Breast epithelium (tissue), 4 donors: ENCODE measurements around the gene HDAC7. TPM values are rescaled to one million over a fixed set of nuclear protein-coding genes. Genes with fewer than 3 reads are reported as not detected.
"Not testable (repeated sequence)": the region's sequence is repeated elsewhere in the genome, so short reads cannot be mapped to it uniquely, and the experiment has no call there.

Source experiments
- DNase-seq, 2 donors: peaks; one replicate each; pipeline ENCODE4 v3.0.0-alpha.2; 2019; ENCODE audit warnings: low spot score in 2 of 2
- H3K27ac ChIP-seq, 2 donors: fragments of 200-600 bp; sonication (generic) in 1 of 2; one replicate each; pipeline ENCODE4 v1.5.1; 2016 to 2019; ENCODE audit warnings: mild to moderate bottlenecking in 1 of 2
- H3K27me3 ChIP-seq, 2 donors: fragments of 200-600 bp; sonication (generic) in 1 of 2; one replicate each; pipeline versions ENCODE4 v1.5.1 to v1.6.0; 2017 to 2019; ENCODE audit warnings: control low read depth in 1 of 2, mild to moderate bottlenecking in 1 of 2
- H3K36me3 ChIP-seq: fragments of 200-600 bp; one replicate; pipeline ENCODE4 v1.5.1; 2019
- H3K4me1 ChIP-seq, 2 donors: fragments of 200-600 bp; sonication (generic); one replicate each; pipeline ENCODE4 v1.5.1; 2016 to 2019; ENCODE audit warnings: control low read depth in 1 of 2
- H3K4me3 ChIP-seq, 3 donors: fragments of 200-600 bp; sonication (generic); 1 replicate in 2 of 3; 2 replicates in 1 of 3; pipeline ENCODE4 v1.5.1; 2016 to 2019; ENCODE audit warnings: mild to moderate bottlenecking in 3 of 3, moderate library complexity in 2 of 3
- H3K9me3 ChIP-seq, 2 donors: fragments of 200-600 bp; sonication (generic) in 1 of 2; one replicate each; pipeline ENCODE4 v1.5.1; 2016 to 2019; ENCODE audit warnings: control low read depth in 1 of 2
- POLR2A ChIP-seq: fragments of 450-650 bp; IDR thresholded peaks from one replicate; pipeline ENCODE4 v1.6.1; 2016; ENCODE audit warnings: antibody characterized with exemption, mild to moderate bottlenecking, moderate library complexity
- POLR2AphosphoS5 ChIP-seq, 3 donors: sonication (generic); formaldehyde crosslinking; IDR thresholded peaks; one replicate each; pipeline ENCODE4 v1.6.1; 2017; ENCODE audit warnings: antibody characterized with exemption in 3 of 3
- intact Hi-C: fragments of 100-400 bp; cut with DNase I; formaldehyde crosslinking; loops from one replicate; pipeline ENCODE4 v1.15.1; 2023; ENCODE audit warnings: low total_unique reads
- total RNA-seq, 3 donors: library from RNA; depleted of rRNA; stranded (reverse); fragments of >200 nt; gene quantifications; one replicate each; pipeline ENCODE4 v1.1.0, GENCODE V29; 2016
- TF ChIP-seq, protein P1 (sequence below), 3 donors: fragments of 450-650 bp; IDR thresholded peaks; one replicate each; pipeline ENCODE4 v1.5.1; 2016 to 2017; ENCODE audit warnings: antibody characterized with exemption in 3 of 3, mild to moderate bottlenecking in 3 of 3, moderate library complexity in 3 of 3

Gene HDAC7
- total RNA-seq, 3 donors from 2014 or later: 37.6 to 77.0 (median 44.9) TPM

DNA sequence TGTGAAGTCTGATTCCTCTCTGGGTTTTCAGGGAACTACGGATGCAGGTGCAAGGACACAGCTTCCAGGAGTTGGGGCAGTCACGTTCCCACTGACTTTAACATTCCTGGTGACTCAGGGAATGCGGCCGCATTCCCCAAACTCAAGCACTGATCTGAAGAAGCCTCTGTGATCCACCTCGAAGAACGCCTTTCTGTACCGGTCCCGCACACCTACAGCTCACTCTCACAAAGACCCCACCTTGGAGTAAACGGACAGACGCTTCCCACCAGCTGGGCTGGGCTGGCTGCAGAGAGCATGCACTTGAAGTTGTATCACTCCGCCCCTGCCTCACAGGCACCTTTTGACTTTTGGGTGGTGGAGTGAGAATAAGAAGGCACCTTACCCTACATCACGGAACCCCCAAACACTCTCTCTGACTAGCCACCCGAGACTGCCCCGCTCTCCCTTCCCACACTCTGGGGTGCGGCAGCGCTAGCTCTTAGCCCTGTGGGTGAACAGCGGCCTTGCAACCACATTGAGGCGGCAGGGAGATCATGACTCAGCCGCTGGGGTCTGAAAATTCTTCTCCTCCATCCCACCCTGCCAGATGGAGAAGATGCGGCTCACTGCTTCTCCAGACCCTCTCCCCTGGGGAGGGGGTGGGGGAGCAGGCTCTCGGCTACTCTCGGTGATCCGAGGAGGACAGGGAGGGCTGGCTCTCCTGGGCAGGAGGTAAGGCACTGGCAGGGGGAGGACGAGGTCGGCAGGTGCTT is 23.7 kb upstream of the HDAC7 start:
- DNase-seq: no peak

DNA sequence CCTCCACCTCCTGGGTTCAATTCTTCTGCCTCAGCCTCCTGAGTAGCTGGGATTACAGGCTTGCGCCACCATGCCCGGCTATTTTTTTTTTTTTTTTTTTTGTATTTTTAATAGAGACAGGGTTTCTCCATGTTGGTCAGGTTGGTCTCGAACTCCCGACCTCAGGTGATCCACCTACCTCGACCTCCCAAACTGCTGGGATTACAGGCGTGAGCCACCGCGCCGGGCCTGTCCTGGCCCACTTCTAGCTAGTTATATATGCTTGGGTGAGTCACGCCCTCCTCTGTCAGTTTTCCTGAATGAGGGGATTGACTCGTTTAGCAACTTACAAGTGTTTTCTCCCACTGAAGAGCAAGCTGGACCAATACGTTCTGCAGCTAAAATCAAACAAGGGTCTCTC is 22.8 kb upstream of the HDAC7 start:
- not testable (repeated sequence) for DNase-seq

More for the DNA sequence above, 23.7 kb upstream of the HDAC7 start:
- H3K9me3 ChIP-seq: no peaks in the 10 kb centered on the region
- intact Hi-C loops: no loop called here
- TF ChIP-seq POLR2A (no peak), POLR2AphosphoS5 (IDR thresholded peaks at IDR 0.05) (no peak)
- TF ChIP-seq, protein P1, sequence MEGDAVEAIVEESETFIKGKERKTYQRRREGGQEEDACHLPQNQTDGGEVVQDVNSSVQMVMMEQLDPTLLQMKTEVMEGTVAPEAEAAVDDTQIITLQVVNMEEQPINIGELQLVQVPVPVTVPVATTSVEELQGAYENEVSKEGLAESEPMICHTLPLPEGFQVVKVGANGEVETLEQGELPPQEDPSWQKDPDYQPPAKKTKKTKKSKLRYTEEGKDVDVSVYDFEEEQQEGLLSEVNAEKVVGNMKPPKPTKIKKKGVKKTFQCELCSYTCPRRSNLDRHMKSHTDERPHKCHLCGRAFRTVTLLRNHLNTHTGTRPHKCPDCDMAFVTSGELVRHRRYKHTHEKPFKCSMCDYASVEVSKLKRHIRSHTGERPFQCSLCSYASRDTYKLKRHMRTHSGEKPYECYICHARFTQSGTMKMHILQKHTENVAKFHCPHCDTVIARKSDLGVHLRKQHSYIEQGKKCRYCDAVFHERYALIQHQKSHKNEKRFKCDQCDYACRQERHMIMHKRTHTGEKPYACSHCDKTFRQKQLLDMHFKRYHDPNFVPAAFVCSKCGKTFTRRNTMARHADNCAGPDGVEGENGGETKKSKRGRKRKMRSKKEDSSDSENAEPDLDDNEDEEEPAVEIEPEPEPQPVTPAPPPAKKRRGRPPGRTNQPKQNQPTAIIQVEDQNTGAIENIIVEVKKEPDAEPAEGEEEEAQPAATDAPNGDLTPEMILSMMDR (IDR thresholded peaks at IDR 0.05): no peak
- no peak overlapping the region for H3K27ac ChIP-seq
- no peaks in the 10 kb centered on the region for H3K4me1 ChIP-seq
- no peak overlapping the region for H3K4me3 ChIP-seq
- no peaks in the 10 kb centered on the region for H3K27me3 ChIP-seq
- no peaks in the 10 kb centered on the region for H3K36me3 ChIP-seq

DNA sequence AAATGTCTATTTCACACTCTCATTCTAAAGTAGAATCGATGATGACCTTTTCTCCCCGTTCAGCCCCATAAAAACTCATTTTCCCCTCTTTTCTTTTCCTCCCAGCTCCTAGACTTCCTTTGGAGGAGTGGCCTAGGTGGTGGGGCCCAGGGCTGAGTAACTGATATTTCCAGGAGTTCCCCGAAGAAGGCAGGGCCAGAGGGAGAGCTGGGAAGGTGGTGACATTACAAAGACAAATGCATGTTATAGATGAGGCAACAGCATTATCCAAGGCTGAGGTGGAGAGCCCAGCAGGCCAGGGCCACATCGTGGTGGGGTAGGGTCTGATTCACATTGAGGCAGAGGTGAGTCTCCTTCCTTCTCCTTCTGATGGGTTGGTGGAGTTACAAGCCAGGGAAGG is 22.2 kb upstream of the HDAC7 start:
- DNase-seq: no peak
- TF ChIP-seq POLR2AphosphoS5 (IDR thresholded peaks at IDR 0.05) (no peak), POLR2A (no peak)
- TF ChIP-seq, protein P1 (IDR thresholded peaks at IDR 0.05): no peak
- intact Hi-C loops: no loop called here
- no peaks in the 10 kb centered on the region for H3K9me3 ChIP-seq
- H3K36me3 ChIP-seq: no peaks in the 10 kb centered on the region
- no peaks in the 10 kb centered on the region for H3K4me1 ChIP-seq
- H3K27me3 ChIP-seq: no peaks in the 10 kb centered on the region
- H3K4me3 ChIP-seq: no peak overlapping the region
- no peak overlapping the region for H3K27ac ChIP-seq

More for the DNA sequence above, 22.8 kb upstream of the HDAC7 start:
- H3K36me3 ChIP-seq, H3K27ac ChIP-seq, H3K4me3 ChIP-seq, intact Hi-C loops, H3K9me3 ChIP-seq, H3K27me3 ChIP-seq, H3K4me1 ChIP-seq: not testable (repeated sequence)

DNA sequence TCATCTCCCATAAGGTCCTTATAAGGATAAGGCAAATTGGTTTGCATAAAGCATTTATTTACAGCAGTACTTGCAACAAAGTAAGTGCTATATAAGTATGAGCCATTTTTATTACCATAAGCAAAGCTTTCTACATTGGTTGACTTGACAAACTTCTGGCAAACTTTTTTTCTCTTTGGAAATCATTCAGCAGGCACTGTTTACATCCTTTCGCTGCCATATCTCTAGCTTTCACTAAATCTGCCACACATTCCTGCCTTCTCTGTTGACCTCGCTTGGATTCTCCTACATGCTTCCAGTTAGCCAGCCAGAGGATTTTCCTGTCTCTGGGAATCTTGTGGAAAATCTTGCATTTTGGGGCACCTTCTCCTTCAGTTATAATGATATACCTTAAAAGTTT is 21.8 kb upstream of the HDAC7 start:
- TF ChIP-seq, protein P1 (IDR thresholded peaks at IDR 0.05): no peak
- TF ChIP-seq POLR2AphosphoS5 (IDR thresholded peaks at IDR 0.05) (no peak), POLR2A (no peak)
- Histone ChIP-seq H3K4me1 (no peaks in the 10 kb centered on the region), H3K9me3 (no peaks in the 10 kb centered on the region), H3K27ac (no peak overlapping the region), H3K36me3 (no peaks in the 10 kb centered on the region), H3K27me3 (no peaks in the 10 kb centered on the region), H3K4me3 (no peak overlapping the region)
- intact Hi-C loops: no loop called here
- DNase-seq: no peak

DNA sequence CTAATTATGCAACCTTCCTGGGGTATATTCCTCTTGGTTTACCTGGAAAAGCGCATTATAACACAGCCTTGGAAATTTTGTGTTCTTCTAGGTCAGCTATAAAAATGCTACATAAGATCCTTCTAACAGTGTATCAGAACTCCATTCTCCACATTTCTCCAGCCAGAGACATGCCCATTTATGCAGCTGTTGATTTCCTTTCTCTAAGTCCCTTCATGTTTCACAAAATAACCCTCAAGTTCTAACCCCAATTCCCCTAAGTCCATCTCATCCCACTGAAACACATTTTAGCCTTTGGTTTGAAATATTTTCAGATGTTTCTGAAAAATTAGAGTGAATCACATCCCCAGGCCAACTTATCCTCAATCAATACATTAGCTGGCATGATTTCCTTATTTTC is 20.9 kb upstream of the HDAC7 start:
- Histone ChIP-seq H3K9me3 (no peaks in the 10 kb centered on the region), H3K27ac (no peak overlapping the region), H3K4me3 (no peak overlapping the region), H3K4me1 (peaks cover 0 to 7% of the 10 kb centered on the region in 2 donors), H3K27me3 (no peaks in the 10 kb centered on the region), H3K36me3 (no peaks in the 10 kb centered on the region)
- intact Hi-C loops: no loop called here
- DNase-seq: no peak
- TF ChIP-seq POLR2A (no peak), POLR2AphosphoS5 (IDR thresholded peaks at IDR 0.05) (no peak)
- TF ChIP-seq, protein P1 (IDR thresholded peaks at IDR 0.05): no peak
